ENCODE measurements around the gene UXT. TPM values are rescaled to one million over a fixed set of nuclear protein-coding genes. Genes with fewer than 3 reads are reported as not detected.

UXT gene
- total RNA-seq, 1 donor from 2014 or later, result 64.3 TPM

- Mint-ChIP-seq H3K4me3 (ENCODE audit: unreplicated experiment) (peak within 1 kb of the TSS; percentile 77), H3K4me1 (ENCODE audit: low read depth, unreplicated experiment) (peaks cover 7% of the 10 kb centered on the region), H3K36me3 (ENCODE audit: unreplicated experiment) (no peaks in the 10 kb centered on the region), H3K9me3 (ENCODE audit: unreplicated experiment) (no peaks in the 10 kb centered on the region), H3K27me3 (ENCODE audit: unreplicated experiment) (peaks cover 9% of the 10 kb centered on the region), H3K27ac (ENCODE audit: unreplicated experiment) (peak within 1 kb of the TSS; percentile 22)
- peak; percentile 13 for TF ChIP-seq CTCF (IDR thresholded peaks at IDR 0.05; ENCODE audit: partially characterized antibody, unreplicated experiment)
- DNase-seq, result peak; percentile 86
Measured at GRCh38 chrX:47619486-47620302, 39.3 kb downstream of the UXT start, which contains the start of gene SYN1. Gene SYN1 (minus strand): TSS chrX:47619857. CDS start chrX:47619728, 129 bp downstream.

- Mint-ChIP-seq H3K9me3 (ENCODE audit: unreplicated experiment) (no peaks in the 10 kb centered on the region), H3K27ac (ENCODE audit: unreplicated experiment) (peak overlapping the region; percentile 22), H3K4me3 (ENCODE audit: unreplicated experiment) (peak overlapping the region; percentile 77), H3K27me3 (ENCODE audit: unreplicated experiment) (peaks cover 7% of the 10 kb centered on the region), H3K4me1 (ENCODE audit: low read depth, unreplicated experiment) (peaks cover 7% of the 10 kb centered on the region), H3K36me3 (ENCODE audit: unreplicated experiment) (no peaks in the 10 kb centered on the region)
- no peak for TF ChIP-seq CTCF (IDR thresholded peaks at IDR 0.05; ENCODE audit: partially characterized antibody, unreplicated experiment)
- DNase-seq, result no peak
Measured at GRCh38 chrX:47618923-47619485, 40.0 kb downstream of the UXT start.

GRCh38 chrX:47614618-47615017, 44.4 kb downstream of the UXT start:
- no peaks in the 10 kb centered on the region for H3K36me3 Mint-ChIP-seq (ENCODE audit: unreplicated experiment)
- DNase-seq, result no peak
- TF ChIP-seq CTCF (IDR thresholded peaks at IDR 0.05; ENCODE audit: partially characterized antibody, unreplicated experiment), result no peak
- H3K27me3 Mint-ChIP-seq (ENCODE audit: unreplicated experiment), result peaks cover 4% of the 10 kb centered on the region
- peaks cover 1% of the 10 kb centered on the region for H3K9me3 Mint-ChIP-seq (ENCODE audit: unreplicated experiment)
- H3K4me1 Mint-ChIP-seq (ENCODE audit: low read depth, unreplicated experiment), result peaks cover 7% of the 10 kb centered on the region
- no peak overlapping the region for H3K4me3 Mint-ChIP-seq (ENCODE audit: unreplicated experiment)
- H3K27ac Mint-ChIP-seq (ENCODE audit: unreplicated experiment), result no peak overlapping the region

- no peak for DNase-seq
- H3K9me3 Mint-ChIP-seq (ENCODE audit: unreplicated experiment), result peaks cover 1% of the 10 kb centered on the region
- peaks cover 1% of the 10 kb centered on the region for H3K27me3 Mint-ChIP-seq (ENCODE audit: unreplicated experiment)
Measured at GRCh38 chrX:47613082-47613481, 45.9 kb downstream of the UXT start.

More at GRCh38 chrX:47613082-47613481, 45.9 kb downstream of the UXT start:
- H3K4me3 Mint-ChIP-seq (ENCODE audit: unreplicated experiment), result no peak overlapping the region
- H3K36me3 Mint-ChIP-seq (ENCODE audit: unreplicated experiment), result no peaks in the 10 kb centered on the region
- no peak overlapping the region for H3K27ac Mint-ChIP-seq (ENCODE audit: unreplicated experiment)
- no peak for TF ChIP-seq CTCF (IDR thresholded peaks at IDR 0.05; ENCODE audit: partially characterized antibody, unreplicated experiment)
- H3K4me1 Mint-ChIP-seq (ENCODE audit: low read depth, unreplicated experiment), result peaks cover 7% of the 10 kb centered on the region

Measured in glutamatergic neuron (in vitro differentiated cells).